ENCODE results near the gene AFP.

GRCh38 chr4:73396304-73396703, 39.7 kb upstream of the AFP start:
- TF ChIP-seq CTCF (conservative IDR thresholded peaks at IDR 0.05) (no peak), EZH2 (IDR thresholded peaks at IDR 0.05; ENCODE audit: low read depth) (no peak)

All from PC-9 (cell line).